Measurements from ENCODE around the gene BTBD6. TPM values are rescaled to one million over a fixed set of nuclear protein-coding genes. Genes with fewer than 3 reads are reported as not detected.

The BTBD6 gene
- total RNA-seq, 1 experiment from 2014 or later: 0.26 TPM

- Histone ChIP-seq H3K36me3 (ENCODE audit: control insufficient read depth, insufficient read depth, low read length) (no peaks in the 10 kb centered on the region), H3K4me1 (ENCODE audit: control insufficient read depth, insufficient read depth, low read length) (no peaks in the 10 kb centered on the region), H3K27ac (ENCODE audit: low read length) (no peak overlapping the region), H3K4me3 (ENCODE audit: low read depth in 2 of 2, low read length in 2 of 2) (no peak overlapping the region), H3K27me3 (ENCODE audit: control insufficient read depth, insufficient read depth, low read length) (no peaks in the 10 kb centered on the region), H3K9me3 (ENCODE audit: control insufficient read depth, insufficient read depth, low read depth, low read length) (no peaks in the 10 kb centered on the region)
- no peak for TF ChIP-seq REST (IDR thresholded peaks at IDR 0.05; ENCODE audit: insufficient read depth in 1 of 2, low read depth in 2 of 2, low read length in 1 of 2)
- no peak for TF ChIP-seq SIN3A (IDR thresholded peaks at IDR 0.05; ENCODE audit: borderline replicate concordance, insufficient read depth, low read depth, low read length)
- no peak for TF ChIP-seq TCF7L2 (IDR thresholded peaks at IDR 0.05; ENCODE audit: low read depth, low read length)
- TF ChIP-seq, protein P1, sequence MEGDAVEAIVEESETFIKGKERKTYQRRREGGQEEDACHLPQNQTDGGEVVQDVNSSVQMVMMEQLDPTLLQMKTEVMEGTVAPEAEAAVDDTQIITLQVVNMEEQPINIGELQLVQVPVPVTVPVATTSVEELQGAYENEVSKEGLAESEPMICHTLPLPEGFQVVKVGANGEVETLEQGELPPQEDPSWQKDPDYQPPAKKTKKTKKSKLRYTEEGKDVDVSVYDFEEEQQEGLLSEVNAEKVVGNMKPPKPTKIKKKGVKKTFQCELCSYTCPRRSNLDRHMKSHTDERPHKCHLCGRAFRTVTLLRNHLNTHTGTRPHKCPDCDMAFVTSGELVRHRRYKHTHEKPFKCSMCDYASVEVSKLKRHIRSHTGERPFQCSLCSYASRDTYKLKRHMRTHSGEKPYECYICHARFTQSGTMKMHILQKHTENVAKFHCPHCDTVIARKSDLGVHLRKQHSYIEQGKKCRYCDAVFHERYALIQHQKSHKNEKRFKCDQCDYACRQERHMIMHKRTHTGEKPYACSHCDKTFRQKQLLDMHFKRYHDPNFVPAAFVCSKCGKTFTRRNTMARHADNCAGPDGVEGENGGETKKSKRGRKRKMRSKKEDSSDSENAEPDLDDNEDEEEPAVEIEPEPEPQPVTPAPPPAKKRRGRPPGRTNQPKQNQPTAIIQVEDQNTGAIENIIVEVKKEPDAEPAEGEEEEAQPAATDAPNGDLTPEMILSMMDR (IDR thresholded peaks at IDR 0.05): no peak
- TF ChIP-seq POLR2AphosphoS5 (IDR thresholded peaks at IDR 0.05; ENCODE audit: low read depth, low read length): no peak
- POLR2A ChIA-PET: no interaction called here
- intact Hi-C loops (cut with micrococcal nuclease; ENCODE audit: unreplicated experiment) (no loop called here), in situ Hi-C loops (cut with HindIII; ENCODE audit: low pct_unique_long_range_greater_than_20kb, low sequenced_read_pairs) (no loop called here)
- DNase-seq (ENCODE audit: low read depth, low spot score): no peak
- no peak for ATAC-seq
- no TSS peak for BruUV-seq (replicated peaks)
- CTCF ChIA-PET: interaction anchor here (0.6 kb wide), 1 partner anchor 211 kb away, joined by 4 read pairs; no protein-coding TSS in a partner anchor
Measured at GRCh38 chr14:105258846-105259245, 10.5 kb downstream of the BTBD6 start.

GRCh38 chr14:105260959-105261358 lies 12.6 kb downstream of the BTBD6 start:
- in situ Hi-C loops (cut with HindIII; ENCODE audit: low pct_unique_long_range_greater_than_20kb, low sequenced_read_pairs) (no loop called here), intact Hi-C loops (cut with micrococcal nuclease; ENCODE audit: unreplicated experiment) (no loop called here)
- Histone ChIP-seq H3K36me3 (ENCODE audit: control insufficient read depth, insufficient read depth, low read length) (no peaks in the 10 kb centered on the region), H3K27ac (ENCODE audit: low read length) (no peak overlapping the region), H3K4me3 (ENCODE audit: low read depth in 2 of 2, low read length in 2 of 2) (no peak overlapping the region), H3K4me1 (ENCODE audit: control insufficient read depth, insufficient read depth, low read length) (no peaks in the 10 kb centered on the region), H3K9me3 (ENCODE audit: control insufficient read depth, insufficient read depth, low read depth, low read length) (no peaks in the 10 kb centered on the region), H3K27me3 (ENCODE audit: control insufficient read depth, insufficient read depth, low read length) (no peaks in the 10 kb centered on the region)
- ChIA-PET CTCF (no interaction called here), POLR2A (no interaction called here)
- no TSS peak for BruUV-seq (replicated peaks)
- TF ChIP-seq POLR2AphosphoS5 (IDR thresholded peaks at IDR 0.05; ENCODE audit: low read depth, low read length): no peak
- no peak for TF ChIP-seq TCF7L2 (IDR thresholded peaks at IDR 0.05; ENCODE audit: low read depth, low read length)
- no peak for TF ChIP-seq SIN3A (IDR thresholded peaks at IDR 0.05; ENCODE audit: borderline replicate concordance, insufficient read depth, low read depth, low read length)
- TF ChIP-seq REST (IDR thresholded peaks at IDR 0.05; ENCODE audit: insufficient read depth in 1 of 2, low read depth in 2 of 2, low read length in 1 of 2): no peak
- TF ChIP-seq, protein P1 (IDR thresholded peaks at IDR 0.05): no peak
- DNase-seq (ENCODE audit: low read depth, low spot score) (no peak), ATAC-seq (no peak)

All from Panc1 (cell line).